Neuronal stem cell (in vitro differentiated cells): ENCODE measurements around the gene SPDYE17.
"Not testable (repeated sequence)": the region's sequence is repeated elsewhere in the genome, so short reads cannot be mapped to it uniquely, and the experiment has no call there.

Source experiments
- DNase-seq: peaks from one replicate; pipeline ENCODE4 v3.0.0-alpha.2; 2013; ENCODE audit warnings: low spot score
- H2AFZ ChIP-seq: one replicate; pipeline ENCODE4 v1.6.1; 2013; ENCODE audit warnings: mild to moderate bottlenecking, low read length, inconsistent platforms
- H2AK5ac ChIP-seq: 2 replicates; pipeline ENCODE4 v1.6.1; 2013; ENCODE audit warnings: low read depth, mild to moderate bottlenecking, inconsistent platforms, low read length, moderate library complexity, mixed read lengths
- H2BK120ac ChIP-seq: 2 replicates; pipeline ENCODE4 v1.6.1; 2013; ENCODE audit warnings: low read depth, mild to moderate bottlenecking, inconsistent platforms, low read length, moderate library complexity, mixed read lengths
- H2BK12ac ChIP-seq: one replicate; pipeline ENCODE4 v1.6.1; 2013; ENCODE audit warnings: low read length, inconsistent platforms
- H2BK15ac ChIP-seq: 2 replicates; pipeline ENCODE4 v1.6.1; 2013; ENCODE audit warnings: mild to moderate bottlenecking, low read length, inconsistent platforms, mixed read lengths
- H2BK5ac ChIP-seq: one replicate; pipeline ENCODE4 v1.6.1; 2013; ENCODE audit warnings: inconsistent platforms, mild to moderate bottlenecking, low read length, moderate library complexity
- H3K14ac ChIP-seq: one replicate; pipeline ENCODE4 v1.6.1; 2013; ENCODE audit warnings: low read length, inconsistent platforms
- H3K18ac ChIP-seq: 2 replicates; pipeline ENCODE4 v1.6.1; 2013; ENCODE audit warnings: low read length, inconsistent platforms
- H3K23ac ChIP-seq: 2 replicates; pipeline ENCODE4 v1.6.1; 2013; ENCODE audit warnings: low read depth, mild to moderate bottlenecking, mixed read lengths, low read length, inconsistent platforms; ENCODE audit not compliant: poor library complexity
- H3K27ac ChIP-seq: replicated peaks from 3 replicates; pipeline ENCODE4 v1.5.1; 2013; ENCODE audit warnings: low read length, inconsistent platforms
- H3K27me3 ChIP-seq, 3 experiments: 2 replicates each; pipeline ENCODE4 v1.6.1; 2013; ENCODE audit warnings: low read length in 3 of 3, mild to moderate bottlenecking in 2 of 3, inconsistent platforms in 1 of 3, low read depth in 1 of 3, mixed read lengths in 1 of 3, moderate library complexity in 1 of 3; ENCODE audit not compliant: control insufficient read depth in 3 of 3, insufficient read depth in 3 of 3
- H3K36me3 ChIP-seq, 2 donors: replicated peaks in 1 of 2; 2 replicates each; pipeline ENCODE4 v1.6.1; 2013; ENCODE audit warnings: low read length in 2 of 2; ENCODE audit not compliant: control insufficient read depth in 2 of 2, insufficient read depth in 2 of 2
- H3K4ac ChIP-seq: 2 replicates; pipeline ENCODE4 v1.6.1; 2013; ENCODE audit warnings: inconsistent platforms, mild to moderate bottlenecking, low read length, moderate library complexity
- H3K4me1 ChIP-seq, 2 donors: 1 replicate in 1 of 2; 2 replicates in 1 of 2; pipeline ENCODE4 v1.6.1; 2013; ENCODE audit warnings: low read length in 2 of 2, low read depth in 1 of 2; ENCODE audit not compliant: control insufficient read depth in 2 of 2, insufficient read depth in 1 of 2
- H3K4me2 ChIP-seq: one replicate; pipeline ENCODE4 v1.6.1; 2013; ENCODE audit warnings: mild to moderate bottlenecking, low read length, inconsistent platforms; ENCODE audit not compliant: insufficient read depth, poor library complexity, severe bottlenecking
- H3K4me3 ChIP-seq, 2 donors: 2 replicates each; pipeline ENCODE4 v1.5.1; 2013; ENCODE audit warnings: low read length in 2 of 2, mild to moderate bottlenecking in 2 of 2, inconsistent platforms in 1 of 2, moderate library complexity in 1 of 2
- H3K79me1 ChIP-seq: one replicate; pipeline ENCODE4 v1.6.1; 2013; ENCODE audit warnings: low read depth, mild to moderate bottlenecking, inconsistent platforms, low read length, moderate library complexity
- H3K9ac ChIP-seq: one replicate; pipeline ENCODE4 v1.6.1; 2013; ENCODE audit warnings: mild to moderate bottlenecking, low read depth, low read length, inconsistent platforms; ENCODE audit not compliant: poor library complexity
- H3K9me3 ChIP-seq, 2 donors: replicated peaks in 1 of 2; 2 replicates each; pipeline versions ENCODE3 to v1.6.1; 2013; ENCODE audit warnings: low read length in 2 of 2, mild to moderate bottlenecking in 2 of 2, inconsistent platforms in 1 of 2, low read depth in 1 of 2, mixed read lengths in 1 of 2, moderate library complexity in 1 of 2; ENCODE audit not compliant: control insufficient read depth in 2 of 2, insufficient read depth in 1 of 2
- H4K8ac ChIP-seq: one replicate; pipeline ENCODE4 v1.6.1; 2013; ENCODE audit warnings: low read depth, mild to moderate bottlenecking, inconsistent platforms, low read length, moderate library complexity
- H4K91ac ChIP-seq: one replicate; pipeline ENCODE4 v1.6.1; 2013; ENCODE audit warnings: low read length, low read depth, mild to moderate bottlenecking, inconsistent platforms; ENCODE audit not compliant: poor library complexity
- WGBS, 2 donors: extraction: QIAGEN DNeasy Blood & Tissue Kit; methylation state at CpG; one replicate each; pipeline ENCODE4 v1.1.7; 2013; ENCODE audit warnings: missing lambda C conversion rate in 2 of 2, mixed read lengths in 1 of 2; ENCODE audit not compliant: insufficient read length in 2 of 2, insufficient replicate concordance in 1 of 2; ENCODE audit errors: extremely low coverage in 2 of 2; 5-methylcytosine and 5-hydroxymethylcytosine counted together

Gene SPDYE17

GRCh38 chr7:76990202-76990601 is 42.0 kb downstream of the SPDYE17 start:
- H4K91ac ChIP-seq, H3K23ac ChIP-seq, H3K14ac ChIP-seq, H4K8ac ChIP-seq, H3K9me3 ChIP-seq, H3K18ac ChIP-seq, H3K9ac ChIP-seq, H3K27me3 ChIP-seq, H3K4ac ChIP-seq, H3K4me2 ChIP-seq, H2BK5ac ChIP-seq, H3K4me3 ChIP-seq, H3K36me3 ChIP-seq, H2AK5ac ChIP-seq, H2BK15ac ChIP-seq, H3K4me1 ChIP-seq, H2BK120ac ChIP-seq, H3K79me1 ChIP-seq, H2AFZ ChIP-seq, H2BK12ac ChIP-seq, H3K27ac ChIP-seq, DNase-seq: not testable (repeated sequence)
- no CpG with 5 or more reads among the region's 12 CpGs for WGBS, 2 donors

- H3K27ac ChIP-seq, H2BK5ac ChIP-seq, H2AFZ ChIP-seq, H3K27me3 ChIP-seq, H3K9me3 ChIP-seq, H3K4me1 ChIP-seq, H3K36me3 ChIP-seq, H2BK120ac ChIP-seq, H4K8ac ChIP-seq, H3K4ac ChIP-seq, H3K9ac ChIP-seq, H2BK12ac ChIP-seq, H2AK5ac ChIP-seq, H4K91ac ChIP-seq, H3K14ac ChIP-seq, H3K4me3 ChIP-seq, H3K79me1 ChIP-seq, H3K23ac ChIP-seq, H3K4me2 ChIP-seq, H2BK15ac ChIP-seq, H3K18ac ChIP-seq, DNase-seq: not testable (repeated sequence)
- no CpG with 5 or more reads among the region's 16 CpGs for WGBS, 2 donors
These were observed 46.0 kb downstream of the SPDYE17 start for GRCh38 chr7:76985924-76986717.

GRCh38 chr7:76984784-76985136 is 47.4 kb downstream of the SPDYE17 start:
- not testable (repeated sequence) for H3K4me1 ChIP-seq, H2BK15ac ChIP-seq, H4K8ac ChIP-seq, H3K14ac ChIP-seq, H2BK12ac ChIP-seq, DNase-seq, H3K79me1 ChIP-seq, H4K91ac ChIP-seq, H3K27ac ChIP-seq, H3K18ac ChIP-seq, H3K27me3 ChIP-seq, H3K4me3 ChIP-seq, H3K9ac ChIP-seq, H3K4me2 ChIP-seq, H2AFZ ChIP-seq, H3K23ac ChIP-seq, H2BK5ac ChIP-seq, H2BK120ac ChIP-seq, H3K4ac ChIP-seq, H2AK5ac ChIP-seq, H3K9me3 ChIP-seq
- no CpG with 5 or more reads among the region's 5 CpGs for WGBS, 2 donors
- H3K36me3 ChIP-seq, result peaks cover 0 to 10% of the 10 kb centered on the region in 2 donors

- not testable (repeated sequence) for H2BK120ac ChIP-seq
These were observed 48.0 kb downstream of the SPDYE17 start for GRCh38 chr7:76983937-76984783.

More at GRCh38 chr7:76983937-76984783, 48.0 kb downstream of the SPDYE17 start:
- H2AK5ac ChIP-seq, H2BK5ac ChIP-seq, H3K4me2 ChIP-seq, H3K23ac ChIP-seq, H3K4me1 ChIP-seq, DNase-seq, H4K8ac ChIP-seq, H2BK15ac ChIP-seq, H3K9ac ChIP-seq, H3K27ac ChIP-seq, H3K18ac ChIP-seq, H3K27me3 ChIP-seq, H3K79me1 ChIP-seq, H3K14ac ChIP-seq, H3K9me3 ChIP-seq, H4K91ac ChIP-seq, H3K4me3 ChIP-seq, H3K4ac ChIP-seq, H2AFZ ChIP-seq, H2BK12ac ChIP-seq: not testable (repeated sequence)
- H3K36me3 ChIP-seq, result peaks cover 0 to 10% of the 10 kb centered on the region in 2 donors
- WGBS, 2 donors, result no CpG with 5 or more reads among the region's 19 CpGs
